ENCODE data around the gene SPIN3. TPM values are rescaled to one million over a fixed set of nuclear protein-coding genes. Genes with fewer than 3 reads are reported as not detected.

The SPIN3 gene
- total RNA-seq, result 10.3 and 10.8 TPM in 2 replicates

DNA sequence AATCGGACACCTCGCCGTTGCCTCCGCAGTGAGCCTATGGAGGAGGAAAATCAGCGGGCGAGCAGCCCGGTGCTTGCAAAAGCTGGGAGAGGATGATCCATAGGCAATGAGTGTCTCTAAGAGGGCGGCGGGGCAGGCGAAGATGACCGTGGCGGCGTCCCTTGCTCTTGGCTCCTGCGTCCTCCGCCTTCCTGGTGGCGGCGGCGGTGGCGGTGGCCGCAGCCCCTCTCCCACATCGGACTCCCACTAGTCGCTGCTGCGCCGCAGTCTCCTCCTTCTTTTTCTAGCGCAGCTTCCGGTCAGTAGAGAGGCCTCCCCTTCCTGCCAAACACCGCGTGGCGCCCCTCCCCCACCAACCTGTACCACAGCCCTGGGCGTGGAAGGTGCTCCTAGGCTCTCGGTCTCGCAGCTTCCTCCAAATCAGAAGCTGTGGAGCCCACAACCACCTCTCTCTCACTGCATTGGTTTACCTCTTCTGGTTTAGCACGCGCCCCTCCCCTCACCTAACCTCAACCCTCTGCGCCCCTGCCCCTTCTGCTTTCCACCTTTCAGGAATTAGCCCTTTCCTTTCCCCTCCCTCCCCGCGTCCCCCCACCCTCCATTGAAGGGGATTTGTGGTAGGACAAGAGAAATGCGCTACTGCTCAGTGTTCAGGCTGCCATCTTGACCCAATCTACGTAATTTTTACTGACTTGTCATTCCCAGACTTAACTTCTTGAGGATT lies at the start of gene SPIN3:
SPIN3 (minus strand) TSS at position 271 of the 724 bp plus-strand sequence. CDS start 594 bp downstream, outside the sequence.

Other genes starting within 250 kb of the SPIN3 start
- gene SPIN2B, start 126.0 kb upstream of the SPIN3 start, total RNA-seq, result 6.9 and 8.5 TPM in 2 replicates
- gene SPIN2A, start 141.9 kb upstream of the SPIN3 start, total RNA-seq, result 0.53 and 0.85 TPM in 2 replicates

Measured in smooth muscle cell of the pulmonary artery (primary cell).